Measurements from ENCODE around the gene HMMR. TPM values are rescaled to one million over a fixed set of nuclear protein-coding genes. Genes with fewer than 3 reads are reported as not detected.

Gene HMMR
- total and polyA plus RNA-seq, 2 experiments from 2014 or later = 77.9 to 163 TPM

- no peaks in the 10 kb centered on the region for H3K9me3 Mint-ChIP-seq
- Histone ChIP-seq H3K9me2 (ENCODE audit: insufficient read depth) (no peaks in the 10 kb centered on the region), H3K4me3 (no peak overlapping the region), H3K4me1 (ENCODE audit: insufficient read depth) (no peaks in the 10 kb centered on the region), H2AFZ (no peak overlapping the region), H3F3A (replicated peaks; ENCODE audit: low read depth) (peaks cover 4% of the 10 kb centered on the region; the same call in 1 of the 2 replicates), H3K36me3 (ENCODE audit: insufficient read depth) (peaks cover 38% of the 10 kb centered on the region), H3K4me2 (no peak overlapping the region), H4K20me1 (replicated peaks; ENCODE audit: insufficient read depth) (peaks cover 6% of the 10 kb centered on the region; the same call in 1 of the 2 replicates), H3K27me3 (ENCODE audit: insufficient read depth) (no peaks in the 10 kb centered on the region), H3K79me2 (replicated peaks; ENCODE audit: insufficient read depth) (peaks cover 10% of the 10 kb centered on the region; the same call in 1 of the 2 replicates), H3K27ac (ENCODE audit: low read depth) (no peak overlapping the region)
- TF ChIP-seq CREB1 (CRISPR knock-in tag; IDR thresholded peaks at IDR 0.05; ENCODE audit: low read depth) = no peak
- no peak for TF ChIP-seq EZH2 (IDR thresholded peaks at IDR 0.05; ENCODE audit: low read depth, unreplicated experiment)
- H3K4me3 Mint-ChIP-seq = no peak overlapping the region
- no peaks in the 10 kb centered on the region for H3K27me3 Mint-ChIP-seq (ENCODE audit: insufficient read depth, low read depth, poor library complexity)
- ATAC-seq = peak; percentile 25; the same call in 2 of the 3 replicates
- no peak overlapping the region for H3K27ac Mint-ChIP-seq
- DNase-seq (ENCODE audit: low spot score) = no peak
- H3K4me1 Mint-ChIP-seq = peaks cover 2% of the 10 kb centered on the region; the same call in 1 of the 3 replicates
- peaks cover 75% of the 10 kb centered on the region for H3K36me3 Mint-ChIP-seq (ENCODE audit: low read depth)
Observed at GRCh38 chr5:163447191-163447590, 13.2 kb upstream of the HMMR start.

DNA sequence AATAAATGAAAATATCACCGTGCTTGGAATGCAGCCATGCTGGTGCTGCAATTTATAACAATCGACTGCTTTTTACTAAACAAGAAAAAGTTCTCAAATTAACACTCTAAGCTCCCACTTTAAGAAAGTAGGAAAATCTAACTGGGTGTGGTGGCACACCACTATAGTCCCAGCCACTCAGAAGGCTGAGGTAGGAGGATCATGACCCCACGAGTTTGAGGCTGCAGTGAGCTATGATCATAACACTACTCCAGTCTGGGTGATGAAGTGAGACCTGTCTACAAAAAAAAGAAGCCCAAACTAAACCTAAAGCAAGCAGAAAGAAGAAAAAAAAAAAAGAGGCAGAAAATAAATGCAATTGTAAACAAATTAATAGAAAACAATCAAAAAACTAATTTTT is 12.6 kb upstream of the HMMR start:
- TF ChIP-seq POLR2AphosphoS5 (IDR thresholded peaks at IDR 0.05; ENCODE audit: low read depth) (peak; percentile 27; the same call in 1 of the 2 replicates), JUNB (IDR thresholded peaks at IDR 0.05; ENCODE audit: unreplicated experiment) (no peak)
- H3K36me3 ChIP-seq (ENCODE audit: insufficient read depth) = peaks cover 31% of the 10 kb centered on the region
- H3K4me3 ChIP-seq = no peak overlapping the region

GRCh38 chr5:163448491-163448890 is 11.9 kb upstream of the HMMR start:
- Histone ChIP-seq H4K20me1 (replicated peaks; ENCODE audit: insufficient read depth) (no peaks in the 10 kb centered on the region), H3K4me2 (no peak overlapping the region), H3K4me1 (ENCODE audit: insufficient read depth) (no peaks in the 10 kb centered on the region), H3K4me3 (no peak overlapping the region), H3F3A (replicated peaks; ENCODE audit: low read depth) (peaks cover 4% of the 10 kb centered on the region; the same call in 1 of the 2 replicates), H3K36me3 (ENCODE audit: insufficient read depth) (peaks cover 29% of the 10 kb centered on the region), H3K9me2 (ENCODE audit: insufficient read depth) (no peaks in the 10 kb centered on the region), H3K27ac (ENCODE audit: low read depth) (no peak overlapping the region), H3K79me2 (replicated peaks; ENCODE audit: insufficient read depth) (0 out of 2 replicates have a peak, but pooled peaks cover 4% of the 10 kb centered on the region), H3K27me3 (ENCODE audit: insufficient read depth) (no peaks in the 10 kb centered on the region), H2AFZ (no peak overlapping the region)
- 0 out of 2 replicates have a peak overlapping the region, but pooled peaks have one; percentile 45 for H3K27ac Mint-ChIP-seq
- peaks cover 69% of the 10 kb centered on the region for H3K36me3 Mint-ChIP-seq (ENCODE audit: low read depth)
- no peak for DNase-seq (ENCODE audit: low spot score)
- no peaks in the 10 kb centered on the region for H3K9me3 Mint-ChIP-seq
- H3K4me1 Mint-ChIP-seq = peaks cover 2% of the 10 kb centered on the region; the same call in 1 of the 3 replicates
- H3K4me3 Mint-ChIP-seq = no peak overlapping the region
- ATAC-seq = no peak
- H3K27me3 Mint-ChIP-seq (ENCODE audit: insufficient read depth, low read depth, poor library complexity) = no peaks in the 10 kb centered on the region
- TF ChIP-seq POLR2AphosphoS5 (IDR thresholded peaks at IDR 0.05; ENCODE audit: low read depth) (no peak; the same call in 1 of the 2 replicates), EZH2 (IDR thresholded peaks at IDR 0.05; ENCODE audit: low read depth, unreplicated experiment) (no peak), REST (IDR thresholded peaks at IDR 0.05; ENCODE audit: unreplicated experiment) (no peak), ZNF114 (CRISPR knock-in tag; IDR thresholded peaks at IDR 0.05) (no peak), CREB1 (CRISPR knock-in tag; IDR thresholded peaks at IDR 0.05; ENCODE audit: low read depth) (no peak), ZNF331 (CRISPR knock-in tag; IDR thresholded peaks at IDR 0.05; ENCODE audit: low read depth) (no peak), STAT1 (IDR thresholded peaks at IDR 0.05; ENCODE audit: unreplicated experiment) (no peak), EZH2phosphoT487 (IDR thresholded peaks at IDR 0.05; ENCODE audit: unreplicated experiment) (no peak)

More for the DNA sequence above, 12.6 kb upstream of the HMMR start:
- Histone ChIP-seq H3K4me1 (ENCODE audit: insufficient read depth) (no peaks in the 10 kb centered on the region), H3K27me3 (ENCODE audit: insufficient read depth) (no peaks in the 10 kb centered on the region), H2AFZ (no peak overlapping the region), H3K9me2 (ENCODE audit: insufficient read depth) (no peaks in the 10 kb centered on the region), H3F3A (replicated peaks; ENCODE audit: low read depth) (peaks cover 4% of the 10 kb centered on the region; the same call in 1 of the 2 replicates), H3K79me2 (replicated peaks; ENCODE audit: insufficient read depth) (0 out of 2 replicates have a peak, but pooled peaks cover 4% of the 10 kb centered on the region), H3K4me2 (no peak overlapping the region), H3K27ac (ENCODE audit: low read depth) (no peak overlapping the region), H4K20me1 (replicated peaks; ENCODE audit: insufficient read depth) (no peaks in the 10 kb centered on the region)
- Mint-ChIP-seq H3K27ac (peak overlapping the region; percentile 69; the same call in 1 of the 2 replicates), H3K4me1 (peaks cover 2% of the 10 kb centered on the region; the same call in 1 of the 3 replicates), H3K9me3 (no peaks in the 10 kb centered on the region), H3K27me3 (ENCODE audit: insufficient read depth, low read depth, poor library complexity) (no peaks in the 10 kb centered on the region), H3K4me3 (no peak overlapping the region), H3K36me3 (ENCODE audit: low read depth) (peaks cover 73% of the 10 kb centered on the region)
- ATAC-seq = no peak; the same call in 2 of the 3 replicates
- DNase-seq (ENCODE audit: low spot score) = no peak

All from GM23338 (cell line).